ENCODE results near the gene CD99L2.

DNA sequence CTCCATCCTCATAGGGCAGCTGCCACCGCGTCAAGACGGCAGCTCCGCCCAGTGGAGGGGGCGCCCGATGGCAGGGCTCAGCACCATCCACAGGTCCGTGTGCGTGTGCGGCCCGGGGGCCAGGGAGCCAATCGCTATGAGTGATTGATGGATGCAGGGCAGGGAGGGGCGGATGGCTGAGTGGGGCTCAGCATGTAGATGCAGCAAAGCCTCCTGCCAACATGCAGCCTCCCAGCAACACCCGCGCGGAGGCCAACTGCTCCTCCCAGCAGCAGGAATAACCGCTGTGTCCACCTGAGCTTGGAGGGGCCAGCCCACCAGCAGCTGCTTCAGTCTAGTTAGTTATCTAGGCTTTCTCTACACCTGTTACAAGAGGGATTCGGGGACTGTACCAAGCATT, 127.8 kb downstream of the CD99L2 start:
- TF ChIP-seq, protein P1, sequence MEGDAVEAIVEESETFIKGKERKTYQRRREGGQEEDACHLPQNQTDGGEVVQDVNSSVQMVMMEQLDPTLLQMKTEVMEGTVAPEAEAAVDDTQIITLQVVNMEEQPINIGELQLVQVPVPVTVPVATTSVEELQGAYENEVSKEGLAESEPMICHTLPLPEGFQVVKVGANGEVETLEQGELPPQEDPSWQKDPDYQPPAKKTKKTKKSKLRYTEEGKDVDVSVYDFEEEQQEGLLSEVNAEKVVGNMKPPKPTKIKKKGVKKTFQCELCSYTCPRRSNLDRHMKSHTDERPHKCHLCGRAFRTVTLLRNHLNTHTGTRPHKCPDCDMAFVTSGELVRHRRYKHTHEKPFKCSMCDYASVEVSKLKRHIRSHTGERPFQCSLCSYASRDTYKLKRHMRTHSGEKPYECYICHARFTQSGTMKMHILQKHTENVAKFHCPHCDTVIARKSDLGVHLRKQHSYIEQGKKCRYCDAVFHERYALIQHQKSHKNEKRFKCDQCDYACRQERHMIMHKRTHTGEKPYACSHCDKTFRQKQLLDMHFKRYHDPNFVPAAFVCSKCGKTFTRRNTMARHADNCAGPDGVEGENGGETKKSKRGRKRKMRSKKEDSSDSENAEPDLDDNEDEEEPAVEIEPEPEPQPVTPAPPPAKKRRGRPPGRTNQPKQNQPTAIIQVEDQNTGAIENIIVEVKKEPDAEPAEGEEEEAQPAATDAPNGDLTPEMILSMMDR (IDR thresholded peaks at IDR 0.05) = no peak
- TF ChIP-seq POLR2A (IDR thresholded peaks at IDR 0.05) = no peak
